ENCODE results near the gene U2AF1L4. TPM values are rescaled to one million over a fixed set of nuclear protein-coding genes. Genes with fewer than 3 reads are reported as not detected.

U2AF1L4 gene
- total RNA-seq, 1 donor from 2014 or later, result 44.9 TPM

- H3K4me1 Mint-ChIP-seq (ENCODE audit: unreplicated experiment), result peaks cover 43% of the 10 kb centered on the region
- no peak for TF ChIP-seq CTCF (IDR thresholded peaks at IDR 0.05)
- no peaks in the 10 kb centered on the region for H3K27me3 Mint-ChIP-seq (ENCODE audit: unreplicated experiment)
- peak within 1 kb of the TSS; percentile 100 for H3K27ac Mint-ChIP-seq (ENCODE audit: unreplicated experiment)
- no peaks in the 10 kb centered on the region for H3K36me3 Mint-ChIP-seq (ENCODE audit: unreplicated experiment)
- peak within 1 kb of the TSS; percentile 96 for H3K4me3 Mint-ChIP-seq (ENCODE audit: unreplicated experiment)
- no peaks in the 10 kb centered on the region for H3K9me3 Mint-ChIP-seq (ENCODE audit: unreplicated experiment)
- DNase-seq (ENCODE audit: extremely low spot score, unreplicated experiment), result peak; percentile 99
Observed at GRCh38 chr19:35748106-35749020, 3.1 kb upstream of the U2AF1L4 start, which contains the start of gene LIN37. Gene LIN37, plus strand, starts transcription at chr19:35748576. Its CDS starts 149 bp downstream, at chr19:35748725.

GRCh38 chr19:35746531-35746930 is 1.3 kb upstream of the U2AF1L4 start:
- no peak for TF ChIP-seq CTCF (IDR thresholded peaks at IDR 0.05)
- Mint-ChIP-seq H3K4me3 (ENCODE audit: unreplicated experiment) (peak overlapping the region; percentile 98), H3K4me1 (ENCODE audit: unreplicated experiment) (peaks cover 46% of the 10 kb centered on the region), H3K9me3 (ENCODE audit: unreplicated experiment) (no peaks in the 10 kb centered on the region), H3K27me3 (ENCODE audit: unreplicated experiment) (no peaks in the 10 kb centered on the region), H3K36me3 (ENCODE audit: unreplicated experiment) (peaks cover 4% of the 10 kb centered on the region), H3K27ac (ENCODE audit: unreplicated experiment) (peak overlapping the region; percentile 100)
- no peak for DNase-seq (ENCODE audit: extremely low spot score, unreplicated experiment)

GRCh38 chr19:35746087-35746462 is 857 bp upstream of the U2AF1L4 start:
- Mint-ChIP-seq H3K4me3 (ENCODE audit: unreplicated experiment) (peak overlapping the region; percentile 98), H3K27me3 (ENCODE audit: unreplicated experiment) (no peaks in the 10 kb centered on the region), H3K27ac (ENCODE audit: unreplicated experiment) (peak overlapping the region; percentile 100), H3K9me3 (ENCODE audit: unreplicated experiment) (no peaks in the 10 kb centered on the region), H3K4me1 (ENCODE audit: unreplicated experiment) (peaks cover 48% of the 10 kb centered on the region), H3K36me3 (ENCODE audit: unreplicated experiment) (peaks cover 4% of the 10 kb centered on the region)
- TF ChIP-seq CTCF (IDR thresholded peaks at IDR 0.05), result no peak
- DNase-seq (ENCODE audit: extremely low spot score, unreplicated experiment), result no peak

- Mint-ChIP-seq H3K27ac (ENCODE audit: unreplicated experiment) (peak overlapping the region; percentile 100), H3K9me3 (ENCODE audit: unreplicated experiment) (no peaks in the 10 kb centered on the region), H3K4me3 (ENCODE audit: unreplicated experiment) (peak overlapping the region; percentile 98), H3K36me3 (ENCODE audit: unreplicated experiment) (peaks cover 4% of the 10 kb centered on the region), H3K4me1 (ENCODE audit: unreplicated experiment) (peaks cover 48% of the 10 kb centered on the region), H3K27me3 (ENCODE audit: unreplicated experiment) (no peaks in the 10 kb centered on the region)
- TF ChIP-seq CTCF (IDR thresholded peaks at IDR 0.05), result peak; percentile 56
- peak; percentile 98 for DNase-seq (ENCODE audit: extremely low spot score, unreplicated experiment)
Observed at GRCh38 chr19:35744430-35745327, 539 bp downstream of the U2AF1L4 start.

All from osteocyte (in vitro differentiated cells).